Activated CD4-positive, alpha-beta T cell treated with anti-CD3 and anti-CD28 coated beads, Interleukin-2, amount 50 U/mL, for 1 hour (primary cell): ENCODE measurements around the gene PRIMA1.
"Not testable (repeated sequence)": the region's sequence is repeated elsewhere in the genome, so short reads cannot be mapped to it uniquely, and the experiment has no call there.

Experiments used
- DNase-seq: peaks from one replicate; pipeline ENCODE4 v3.0.0-alpha.2; 2020

PRIMA1 gene

GRCh38 chr14:93788293-93788542 is at the start of gene PRIMA1:
Gene PRIMA1 (minus strand): TSS chr14:93788485. CDS start chr14:93787718, 767 bp downstream.
- DNase-seq, result no peak

GRCh38 chr14:93834699-93835371 is 46.5 kb upstream of the PRIMA1 start:
- DNase-seq, result no peak

- no peak for DNase-seq
These were observed 44.4 kb upstream of the PRIMA1 start for GRCh38 chr14:93832665-93833064.

- DNase-seq, result no peak
These were observed 43.8 kb upstream of the PRIMA1 start for GRCh38 chr14:93832081-93832480.

- DNase-seq, result no peak
These were observed 42.6 kb upstream of the PRIMA1 start for GRCh38 chr14:93830753-93831461.

GRCh38 chr14:93829839-93830481 is 41.7 kb upstream of the PRIMA1 start:
- DNase-seq, result no peak

GRCh38 chr14:93825235-93825553 is 36.9 kb upstream of the PRIMA1 start:
- no peak for DNase-seq

- DNase-seq, result no peak
These were observed 36.4 kb upstream of the PRIMA1 start for GRCh38 chr14:93824518-93825234.

- no peak for DNase-seq
These were observed 35.8 kb upstream of the PRIMA1 start for GRCh38 chr14:93824076-93824475.

GRCh38 chr14:93821051-93821450 is 32.8 kb upstream of the PRIMA1 start:
- no peak for DNase-seq

GRCh38 chr14:93818857-93819256 is 30.6 kb upstream of the PRIMA1 start:
- DNase-seq, result no peak

- DNase-seq, result no peak
These were observed 23.4 kb upstream of the PRIMA1 start for GRCh38 chr14:93811676-93812075.

GRCh38 chr14:93811020-93811419 is 22.7 kb upstream of the PRIMA1 start:
- DNase-seq, result no peak

- DNase-seq, result not testable (repeated sequence)
These were observed 21.5 kb upstream of the PRIMA1 start for GRCh38 chr14:93809491-93810420.

- no peak for DNase-seq
These were observed 16.4 kb upstream of the PRIMA1 start for GRCh38 chr14:93804654-93805053.

GRCh38 chr14:93803408-93804318 is 15.4 kb upstream of the PRIMA1 start:
- DNase-seq, result no peak

GRCh38 chr14:93799989-93800921 is 12.0 kb upstream of the PRIMA1 start:
- no peak for DNase-seq

- no peak for DNase-seq
These were observed 11.3 kb upstream of the PRIMA1 start for GRCh38 chr14:93799617-93799988.

- no peak for DNase-seq
These were observed 9.3 kb upstream of the PRIMA1 start for GRCh38 chr14:93797536-93797935.

GRCh38 chr14:93797071-93797470 is 8.8 kb upstream of the PRIMA1 start:
- no peak for DNase-seq

GRCh38 chr14:93794756-93795155 is 6.5 kb upstream of the PRIMA1 start:
- no peak for DNase-seq
